Common myeloid progenitor, CD34-positive (primary cell): ENCODE results near the gene USE1.

ENCODE experiments used
- CTCF ChIA-PET: fragments of 350-600 bp; sonication (Branson Sonifier 250); formaldehyde crosslinking; loops from one replicate; lab custom pipeline; 2021; ENCODE audit warnings: antibody characterized with exemption; lab: Charles Lee
- POLR2A ChIA-PET: fragments of 350-600 bp; sonication (Branson Sonifier 250); formaldehyde crosslinking; loops from one replicate; lab custom pipeline; 2021; ENCODE audit warnings: antibody characterized with exemption; lab: Charles Lee
- DNase-seq, 3 donors: peaks; one replicate each; pipeline versions ENCODE4 v3.0.0 to v3.0.0-alpha.2; 2013
- H3K27ac ChIP-seq, 2 experiments: 1 replicate in 1 of 2; 2 replicates in 1 of 2; pipeline ENCODE4 v1.7.0; 2013; ENCODE audit warnings: inconsistent platforms in 2 of 2, low read length in 2 of 2, mild to moderate bottlenecking in 2 of 2, low read depth in 1 of 2, moderate library complexity in 1 of 2; ENCODE audit not compliant: severe bottlenecking in 2 of 2, insufficient read depth in 1 of 2, poor library complexity in 1 of 2
- H3K27me3 ChIP-seq, 5 experiments: replicated peaks in 2 of 5; 1 replicate in 3 of 5; 2 replicates in 2 of 5; pipeline versions ENCODE4 v1.6.1 to v1.7.0; 2013; ENCODE audit warnings: low read length in 4 of 5, mild to moderate bottlenecking in 2 of 5, moderate library complexity in 2 of 5, inconsistent platforms in 1 of 5; ENCODE audit not compliant: insufficient read depth in 5 of 5, control insufficient read depth in 4 of 5
- H3K36me3 ChIP-seq, 4 experiments: 1 replicate in 2 of 4; 2 replicates in 2 of 4; pipeline versions ENCODE4 v1.6.1 to v1.7.0; 2013; ENCODE audit warnings: low read length in 3 of 4, control low read depth in 1 of 4, mild to moderate bottlenecking in 1 of 4; ENCODE audit not compliant: control insufficient read depth in 4 of 4, insufficient read depth in 4 of 4
- H3K4me1 ChIP-seq, 4 experiments: 1 replicate in 3 of 4; 2 replicates in 1 of 4; pipeline versions ENCODE4 v1.6.1 to v1.7.1; 2013; ENCODE audit warnings: low read length in 3 of 4, mild to moderate bottlenecking in 3 of 4, control low read depth in 1 of 4, inconsistent platforms in 1 of 4, moderate library complexity in 1 of 4; ENCODE audit not compliant: control insufficient read depth in 4 of 4, insufficient read depth in 4 of 4; ENCODE audit errors: control extremely low read depth in 1 of 4
- H3K4me3 ChIP-seq, 7 experiments: 1 replicate in 4 of 7; 2 replicates in 3 of 7; pipeline versions ENCODE4 v1.5.1 to v1.7.0; 2013; ENCODE audit warnings: mild to moderate bottlenecking in 7 of 7, low read length in 6 of 7, moderate library complexity in 6 of 7, inconsistent platforms in 2 of 7, low read depth in 2 of 7, control low read depth in 1 of 7; ENCODE audit not compliant: insufficient read depth in 4 of 7, control insufficient read depth in 1 of 7; ENCODE audit errors: extremely low read depth in 1 of 7
- H3K9me3 ChIP-seq, 5 experiments: 1 replicate in 4 of 5; 2 replicates in 1 of 5; pipeline versions ENCODE4 v1.6.1 to v1.7.1; 2013; ENCODE audit warnings: low read length in 4 of 5, mild to moderate bottlenecking in 2 of 5, inconsistent platforms in 1 of 5, low read depth in 1 of 5, moderate library complexity in 1 of 5; ENCODE audit not compliant: control insufficient read depth in 4 of 5, insufficient read depth in 2 of 5; ENCODE audit errors: control extremely low read depth in 1 of 5
- WGBS: methylation state at CpG from one replicate; pipeline ENCODE4 v1.1.5; 2013; ENCODE audit not compliant: insufficient coverage; 5-methylcytosine and 5-hydroxymethylcytosine counted together

USE1 gene

DNA sequence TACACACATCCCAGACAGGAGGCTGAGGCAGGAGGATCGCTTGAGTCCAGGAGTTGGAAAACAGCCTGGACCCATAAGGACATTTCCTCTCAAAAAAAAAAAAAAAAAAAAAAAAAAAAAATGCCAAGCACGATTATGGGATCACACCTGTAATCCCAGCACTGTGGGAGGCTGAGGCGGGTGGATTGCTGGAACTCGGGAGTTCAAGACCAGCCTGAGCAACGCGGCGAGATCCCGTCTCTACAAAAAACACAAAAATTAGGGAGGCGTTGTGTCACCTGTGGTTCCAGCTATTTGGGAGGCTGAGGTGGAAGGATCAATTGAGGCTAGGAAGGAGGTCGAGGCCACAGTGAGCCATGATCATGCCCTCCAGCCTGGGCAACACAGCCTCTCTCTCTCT is 9.9 kb downstream of the USE1 start:
- no peaks in the 10 kb centered on the region for H3K9me3 ChIP-seq
- no peak overlapping the region for H3K27ac ChIP-seq
- WGBS: 100% methylated on average over 1 of the region's 10 CpGs
- H3K4me3 ChIP-seq: peak overlapping the region in 1 of 7 experiments; percentile 81
- POLR2A ChIA-PET: no interaction called here
- peaks cover 0 to 6% (median 3%) of the 10 kb centered on the region in 4 experiments for H3K36me3 ChIP-seq
- DNase-seq: no peak
- CTCF ChIA-PET: no interaction called here
- peaks cover 0 to 13% (median 9%) of the 10 kb centered on the region in 4 experiments for H3K4me1 ChIP-seq
- H3K27me3 ChIP-seq: no peaks in the 10 kb centered on the region

DNA sequence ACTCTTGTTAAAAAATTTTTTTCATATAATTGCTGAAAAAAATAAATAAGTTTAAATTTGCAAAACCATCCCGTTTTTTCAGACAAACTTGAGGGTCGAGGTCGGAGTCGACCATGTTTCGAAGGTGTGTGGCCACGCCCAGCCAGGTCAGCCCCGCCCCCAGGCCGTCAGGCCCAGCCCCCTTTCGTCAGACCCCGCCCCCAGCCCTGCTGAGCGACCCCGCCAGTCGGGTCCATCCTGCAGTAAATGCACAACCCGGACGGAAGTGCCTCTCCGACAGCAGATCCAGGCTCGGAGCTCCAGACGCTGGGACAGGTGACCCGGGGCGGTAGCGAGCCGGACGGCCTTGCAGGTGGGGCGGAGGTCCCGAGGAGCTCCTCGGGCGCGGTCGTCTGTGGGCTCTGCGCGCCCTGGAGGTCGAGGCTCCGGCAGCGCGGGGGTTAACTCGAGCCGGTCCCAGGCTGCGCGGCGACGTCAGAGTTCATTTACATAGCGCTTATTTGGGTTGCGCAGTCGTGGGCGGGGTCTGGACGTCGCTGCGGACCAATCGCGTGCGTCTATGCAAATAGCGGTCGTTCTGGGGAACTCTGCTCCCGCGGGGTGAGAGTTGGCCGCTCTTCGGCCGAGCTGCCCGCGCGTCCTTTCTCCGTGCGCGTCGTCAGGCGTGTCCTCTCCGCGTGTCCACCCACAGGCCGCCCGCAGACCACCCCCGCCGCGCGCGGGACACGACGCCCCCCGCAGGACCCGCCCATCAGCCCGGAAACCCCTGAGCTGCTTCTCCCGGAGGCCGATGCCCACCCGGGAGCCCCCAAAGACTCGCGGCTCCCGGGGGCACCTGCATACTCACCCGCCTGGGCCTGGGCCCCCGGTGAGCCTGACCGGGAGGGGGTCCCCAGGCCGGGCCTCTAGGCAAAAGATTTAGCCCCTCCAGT is 11.1 kb downstream of the USE1 start, which contains the start of gene OCEL1:
Gene OCEL1 (plus strand): TSS at position 225 of the 932 bp plus-strand sequence. CDS start 22 bp downstream, at position 247.
- Histone ChIP-seq H3K27ac (peak within 1 kb of the TSS in 1 of 2 experiments; percentile 70), H3K36me3 (peaks cover 0 to 15% (median 7%) of the 10 kb centered on the region in 4 experiments), H3K9me3 (no peaks in the 10 kb centered on the region), H3K4me1 (peaks cover 0 to 13% (median 8%) of the 10 kb centered on the region in 4 experiments), H3K4me3 (peak within 1 kb of the TSS; percentile 64 to 81 (median 76)), H3K27me3 (no peaks in the 10 kb centered on the region)
- POLR2A ChIA-PET: interaction anchor here (0.5 to 1.4 kb wide), 3 partner anchors 11 to 143 kb away, joined by 3 to 10 read pairs (median 3); partner anchors contain the start of gene USE1
- WGBS: under 1% methylated on average over 58 of the region's 90 CpGs
- DNase-seq: peak; percentile 97 to 99 (median 99)
- CTCF ChIA-PET: interaction anchor here (0.8 to 2.6 kb wide), 7 partner anchors 9 to 152 kb away, joined by 3 to 12 read pairs (median 3); no protein-coding TSS in a partner anchor

DNA sequence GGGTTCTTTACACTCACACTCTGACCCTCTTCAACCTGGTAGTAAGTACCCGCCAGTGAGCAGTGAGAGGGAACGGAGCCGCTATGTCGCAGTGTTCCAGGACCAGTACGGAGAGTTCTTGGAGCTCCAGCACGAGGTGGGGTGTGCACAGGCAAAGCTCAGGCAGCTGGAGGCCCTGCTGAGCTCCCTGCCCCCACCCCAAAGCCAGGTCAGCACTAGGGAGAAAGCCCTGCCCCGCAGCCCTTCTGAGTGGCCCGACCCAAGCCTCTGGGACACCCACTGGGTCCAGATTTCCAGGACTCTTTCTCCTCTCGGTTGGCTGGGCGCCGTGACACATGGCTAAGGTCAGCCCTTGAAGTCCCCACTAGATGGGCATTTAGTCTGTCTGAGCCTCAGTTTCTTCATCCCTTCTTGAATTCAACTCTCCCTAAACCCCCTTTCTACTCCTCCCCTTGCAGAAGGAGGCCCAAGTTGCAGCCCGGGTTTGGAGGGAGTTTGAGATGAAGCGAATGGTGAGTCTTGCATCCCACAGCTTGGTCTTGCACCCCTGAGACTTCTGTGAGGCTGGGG is 12.7 kb downstream of the USE1 start:
- H3K9me3 ChIP-seq: no peaks in the 10 kb centered on the region
- peaks cover 0 to 29% (median 14%) of the 10 kb centered on the region in 4 experiments for H3K36me3 ChIP-seq
- DNase-seq: no peak
- H3K4me1 ChIP-seq: peaks cover 0 to 13% (median 8%) of the 10 kb centered on the region in 4 experiments
- POLR2A ChIA-PET: no interaction called here
- CTCF ChIA-PET: interaction anchor here (0.8 to 2.6 kb wide), 5 partner anchors 7 to 17 kb away, joined by 3 to 12 read pairs (median 6); partner anchors contain the start of gene USE1
- H3K27me3 ChIP-seq: no peaks in the 10 kb centered on the region
- H3K27ac ChIP-seq: no peak overlapping the region
- no peak overlapping the region for H3K4me3 ChIP-seq
- 96% methylated on average over 13 of the region's 13 CpGs for WGBS

DNA sequence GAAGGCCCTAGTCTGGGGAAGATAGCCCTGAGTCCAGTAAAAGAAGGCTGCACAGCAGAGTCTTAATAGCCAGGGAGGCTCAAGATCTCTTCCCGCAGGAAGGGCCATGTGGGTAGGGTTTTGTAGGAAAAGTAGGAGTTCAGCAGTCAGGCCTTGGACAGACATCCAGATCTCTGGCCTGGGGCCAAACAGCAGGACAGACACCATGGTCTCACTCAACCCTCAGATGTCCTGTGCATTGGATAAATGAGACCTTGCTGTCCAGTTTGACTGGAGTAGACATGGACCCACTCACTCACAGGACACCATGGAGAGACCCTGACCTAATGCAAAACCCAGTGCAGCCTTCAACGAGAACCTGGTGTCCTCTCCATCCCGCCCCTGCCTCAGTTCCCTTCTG is 14.7 kb downstream of the USE1 start:
- Histone ChIP-seq H3K27me3 (no peaks in the 10 kb centered on the region), H3K4me1 (peaks cover 0 to 19% (median 12%) of the 10 kb centered on the region in 4 experiments), H3K27ac (no peak overlapping the region), H3K9me3 (no peaks in the 10 kb centered on the region), H3K4me3 (no peak overlapping the region), H3K36me3 (peaks cover 0 to 29% (median 14%) of the 10 kb centered on the region in 4 experiments)
- POLR2A ChIA-PET: no interaction called here
- DNase-seq: no peak
- CTCF ChIA-PET: no interaction called here
- WGBS: 100% methylated on average over 3 of the region's 3 CpGs

DNA sequence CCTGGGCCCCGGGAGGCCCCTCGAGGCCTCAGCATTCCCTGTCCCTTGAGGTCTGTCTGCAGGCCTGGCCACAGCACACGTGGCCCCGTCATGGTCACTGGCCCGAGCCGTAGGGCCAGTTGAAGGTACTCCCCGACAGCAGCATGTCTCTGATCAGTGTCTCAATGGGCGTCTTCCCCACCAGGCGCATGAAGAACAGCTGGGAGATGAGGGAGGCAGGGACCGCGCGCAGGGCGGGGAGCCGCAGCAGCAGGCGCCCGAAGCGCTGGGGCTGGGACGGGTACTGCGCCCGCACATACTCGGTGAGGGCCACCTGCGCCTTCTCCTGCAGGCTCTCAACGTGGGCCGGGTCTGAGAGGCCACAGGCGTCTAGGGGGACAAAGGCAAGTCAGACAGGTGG is 17.1 kb downstream of the USE1 start:
- CTCF ChIA-PET: no interaction called here
- Histone ChIP-seq H3K27me3 (no peaks in the 10 kb centered on the region), H3K4me1 (peaks cover 0 to 18% (median 13%) of the 10 kb centered on the region in 4 experiments), H3K4me3 (no peak overlapping the region), H3K9me3 (no peaks in the 10 kb centered on the region), H3K27ac (no peak overlapping the region), H3K36me3 (peaks cover 0 to 29% (median 14%) of the 10 kb centered on the region in 4 experiments)
- no peak for DNase-seq
- 95% methylated on average over 25 of the region's 25 CpGs for WGBS
- POLR2A ChIA-PET: no interaction called here

DNA sequence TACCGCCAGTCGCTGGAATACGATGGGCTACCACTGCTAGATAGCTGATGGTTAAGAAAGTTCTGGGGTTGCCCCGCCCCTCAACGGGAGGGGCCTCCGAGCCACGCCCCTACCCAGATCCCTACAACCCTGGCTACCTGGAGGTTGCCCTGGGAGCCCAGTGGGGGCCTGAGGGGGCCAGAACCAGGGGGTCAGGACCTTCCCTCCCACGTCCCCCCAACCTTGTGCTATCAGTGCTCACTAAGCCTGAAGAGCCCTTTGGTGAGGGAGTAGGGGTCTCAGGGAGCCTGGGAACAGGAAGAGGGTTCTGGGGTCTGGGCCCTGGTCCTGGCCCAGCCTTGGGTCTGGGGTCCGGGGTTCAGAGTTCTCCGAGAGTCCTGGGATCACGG is 19.7 kb downstream of the USE1 start:
- POLR2A ChIA-PET: no interaction called here
- peak overlapping the region in 6 of 7 experiments; percentile 43 to 75 (median 63) for H3K4me3 ChIP-seq
- peak; percentile 38 to 70 (median 68) for DNase-seq
- H3K27me3 ChIP-seq: no peaks in the 10 kb centered on the region
- peaks cover 0 to 31% (median 14%) of the 10 kb centered on the region in 4 experiments for H3K36me3 ChIP-seq
- H3K9me3 ChIP-seq: no peaks in the 10 kb centered on the region
- CTCF ChIA-PET: interaction anchor here (1.0 to 2.5 kb wide), 4 partner anchors 8 to 164 kb away, joined by 3 to 12 read pairs (median 9); partner anchors contain the start of gene OCEL1
- peaks cover 0 to 18% (median 13%) of the 10 kb centered on the region in 4 experiments for H3K4me1 ChIP-seq
- 13% methylated on average over 8 of the region's 11 CpGs for WGBS
- peak overlapping the region in 1 of 2 experiments; percentile 66 for H3K27ac ChIP-seq
